WTC11 (cell line): ENCODE data around the gene TOR1A.

ENCODE experiments used
- CREB1 ChIP-seq: sonication (generic); formaldehyde crosslinking; IDR thresholded peaks from 2 replicates; pipeline ENCODE4 v1.8.0; 2023; ENCODE audit warnings: mild to moderate bottlenecking, missing genetic modification reagents
- KAT7 ChIP-seq: sonication (generic); formaldehyde crosslinking; IDR thresholded peaks from 2 replicates; pipeline ENCODE4 v1.8.1; 2023; ENCODE audit warnings: missing genetic modification reagents, mild to moderate bottlenecking, borderline replicate concordance
- NR1H2 ChIP-seq: sonication (generic); formaldehyde crosslinking; IDR thresholded peaks from 2 replicates; pipeline ENCODE4 v1.9.0; 2021; ENCODE audit warnings: mild to moderate bottlenecking, moderate library complexity, missing genetic modification reagents
- NR3C1 ChIP-seq: sonication (generic); formaldehyde crosslinking; conservative IDR thresholded peaks from 2 replicates; pipeline ENCODE4 v1.8.1; 2023; ENCODE audit warnings: low read depth, mild to moderate bottlenecking, missing genetic modification reagents
- PRRX2 ChIP-seq: fragments of 250-450 bp; sonication (Bioruptor Pico); IDR thresholded peaks from 2 replicates; pipeline ENCODE4 v1.8.0; 2021; ENCODE audit warnings: mild to moderate bottlenecking
- RORB ChIP-seq: fragments of 250-450 bp; sonication (Bioruptor Pico); IDR thresholded peaks from 2 replicates; pipeline ENCODE4 v1.9.0; 2021; ENCODE audit warnings: mild to moderate bottlenecking
- TF ChIP-seq, protein P1 (sequence below): sonication (generic); formaldehyde crosslinking; IDR thresholded peaks from 2 replicates; pipeline ENCODE4 v1.8.1; 2023; ENCODE audit warnings: mild to moderate bottlenecking, missing genetic modification reagents, borderline replicate concordance
- TF ChIP-seq, protein P2 (sequence below): fragments of 200-600 bp; IDR thresholded peaks from 2 replicates; pipeline ENCODE4 v1.8.0; 2022; ENCODE audit warnings: antibody characterized with exemption
- TF ChIP-seq, protein P3 (sequence below): sonication (generic); formaldehyde crosslinking; IDR thresholded peaks from 2 replicates; pipeline ENCODE4 v1.8.0; 2022; ENCODE audit warnings: mild to moderate bottlenecking, missing genetic modification reagents
- TF ChIP-seq, protein P4 (sequence below): sonication (generic); formaldehyde crosslinking; conservative IDR thresholded peaks from 2 replicates; pipeline ENCODE4 v1.8.1; 2023; ENCODE audit warnings: mild to moderate bottlenecking, low read depth, missing genetic modification reagents, moderate library complexity

DNA sequence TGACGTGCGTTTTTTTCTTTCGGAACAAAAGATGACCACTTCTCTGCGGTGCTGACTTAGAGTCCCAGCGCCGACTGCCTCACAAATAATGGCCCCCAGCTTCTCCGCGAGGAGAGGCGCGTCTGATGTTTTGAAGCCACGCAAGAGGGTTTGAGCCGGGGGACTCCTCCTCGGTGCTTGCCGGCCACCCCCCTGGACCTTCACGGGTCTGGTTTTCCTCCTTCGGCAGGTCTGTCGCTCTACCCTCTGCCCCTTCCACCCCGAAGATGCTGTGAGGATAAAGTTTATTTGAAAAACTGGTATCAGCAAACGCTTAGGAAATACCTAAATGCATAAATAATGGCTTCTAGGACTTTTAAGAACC, 11.9 kb upstream of the TOR1A start:
- TF ChIP-seq NR3C1 (CRISPR knock-in tag) (no peak), KAT7 (CRISPR knock-in tag) (no peak), NR1H2 (CRISPR knock-in tag) (no peak), PRRX2 (CRISPR knock-in tag) (no peak), RORB (no peak), CREB1 (CRISPR knock-in tag) (no peak)
- TF ChIP-seq, protein P1, sequence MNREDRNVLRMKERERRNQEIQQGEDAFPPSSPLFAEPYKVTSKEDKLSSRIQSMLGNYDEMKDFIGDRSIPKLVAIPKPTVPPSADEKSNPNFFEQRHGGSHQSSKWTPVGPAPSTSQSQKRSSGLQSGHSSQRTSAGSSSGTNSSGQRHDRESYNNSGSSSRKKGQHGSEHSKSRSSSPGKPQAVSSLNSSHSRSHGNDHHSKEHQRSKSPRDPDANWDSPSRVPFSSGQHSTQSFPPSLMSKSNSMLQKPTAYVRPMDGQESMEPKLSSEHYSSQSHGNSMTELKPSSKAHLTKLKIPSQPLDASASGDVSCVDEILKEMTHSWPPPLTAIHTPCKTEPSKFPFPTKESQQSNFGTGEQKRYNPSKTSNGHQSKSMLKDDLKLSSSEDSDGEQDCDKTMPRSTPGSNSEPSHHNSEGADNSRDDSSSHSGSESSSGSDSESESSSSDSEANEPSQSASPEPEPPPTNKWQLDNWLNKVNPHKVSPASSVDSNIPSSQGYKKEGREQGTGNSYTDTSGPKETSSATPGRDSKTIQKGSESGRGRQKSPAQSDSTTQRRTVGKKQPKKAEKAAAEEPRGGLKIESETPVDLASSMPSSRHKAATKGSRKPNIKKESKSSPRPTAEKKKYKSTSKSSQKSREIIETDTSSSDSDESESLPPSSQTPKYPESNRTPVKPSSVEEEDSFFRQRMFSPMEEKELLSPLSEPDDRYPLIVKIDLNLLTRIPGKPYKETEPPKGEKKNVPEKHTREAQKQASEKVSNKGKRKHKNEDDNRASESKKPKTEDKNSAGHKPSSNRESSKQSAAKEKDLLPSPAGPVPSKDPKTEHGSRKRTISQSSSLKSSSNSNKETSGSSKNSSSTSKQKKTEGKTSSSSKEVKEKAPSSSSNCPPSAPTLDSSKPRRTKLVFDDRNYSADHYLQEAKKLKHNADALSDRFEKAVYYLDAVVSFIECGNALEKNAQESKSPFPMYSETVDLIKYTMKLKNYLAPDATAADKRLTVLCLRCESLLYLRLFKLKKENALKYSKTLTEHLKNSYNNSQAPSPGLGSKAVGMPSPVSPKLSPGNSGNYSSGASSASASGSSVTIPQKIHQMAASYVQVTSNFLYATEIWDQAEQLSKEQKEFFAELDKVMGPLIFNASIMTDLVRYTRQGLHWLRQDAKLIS (CRISPR knock-in tag) = no peak
- TF ChIP-seq, protein P2, sequence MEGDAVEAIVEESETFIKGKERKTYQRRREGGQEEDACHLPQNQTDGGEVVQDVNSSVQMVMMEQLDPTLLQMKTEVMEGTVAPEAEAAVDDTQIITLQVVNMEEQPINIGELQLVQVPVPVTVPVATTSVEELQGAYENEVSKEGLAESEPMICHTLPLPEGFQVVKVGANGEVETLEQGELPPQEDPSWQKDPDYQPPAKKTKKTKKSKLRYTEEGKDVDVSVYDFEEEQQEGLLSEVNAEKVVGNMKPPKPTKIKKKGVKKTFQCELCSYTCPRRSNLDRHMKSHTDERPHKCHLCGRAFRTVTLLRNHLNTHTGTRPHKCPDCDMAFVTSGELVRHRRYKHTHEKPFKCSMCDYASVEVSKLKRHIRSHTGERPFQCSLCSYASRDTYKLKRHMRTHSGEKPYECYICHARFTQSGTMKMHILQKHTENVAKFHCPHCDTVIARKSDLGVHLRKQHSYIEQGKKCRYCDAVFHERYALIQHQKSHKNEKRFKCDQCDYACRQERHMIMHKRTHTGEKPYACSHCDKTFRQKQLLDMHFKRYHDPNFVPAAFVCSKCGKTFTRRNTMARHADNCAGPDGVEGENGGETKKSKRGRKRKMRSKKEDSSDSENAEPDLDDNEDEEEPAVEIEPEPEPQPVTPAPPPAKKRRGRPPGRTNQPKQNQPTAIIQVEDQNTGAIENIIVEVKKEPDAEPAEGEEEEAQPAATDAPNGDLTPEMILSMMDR = no peak
- TF ChIP-seq, protein P3, sequence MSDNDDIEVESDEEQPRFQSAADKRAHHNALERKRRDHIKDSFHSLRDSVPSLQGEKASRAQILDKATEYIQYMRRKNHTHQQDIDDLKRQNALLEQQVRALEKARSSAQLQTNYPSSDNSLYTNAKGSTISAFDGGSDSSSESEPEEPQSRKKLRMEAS = no peak
- TF ChIP-seq, protein P4, sequence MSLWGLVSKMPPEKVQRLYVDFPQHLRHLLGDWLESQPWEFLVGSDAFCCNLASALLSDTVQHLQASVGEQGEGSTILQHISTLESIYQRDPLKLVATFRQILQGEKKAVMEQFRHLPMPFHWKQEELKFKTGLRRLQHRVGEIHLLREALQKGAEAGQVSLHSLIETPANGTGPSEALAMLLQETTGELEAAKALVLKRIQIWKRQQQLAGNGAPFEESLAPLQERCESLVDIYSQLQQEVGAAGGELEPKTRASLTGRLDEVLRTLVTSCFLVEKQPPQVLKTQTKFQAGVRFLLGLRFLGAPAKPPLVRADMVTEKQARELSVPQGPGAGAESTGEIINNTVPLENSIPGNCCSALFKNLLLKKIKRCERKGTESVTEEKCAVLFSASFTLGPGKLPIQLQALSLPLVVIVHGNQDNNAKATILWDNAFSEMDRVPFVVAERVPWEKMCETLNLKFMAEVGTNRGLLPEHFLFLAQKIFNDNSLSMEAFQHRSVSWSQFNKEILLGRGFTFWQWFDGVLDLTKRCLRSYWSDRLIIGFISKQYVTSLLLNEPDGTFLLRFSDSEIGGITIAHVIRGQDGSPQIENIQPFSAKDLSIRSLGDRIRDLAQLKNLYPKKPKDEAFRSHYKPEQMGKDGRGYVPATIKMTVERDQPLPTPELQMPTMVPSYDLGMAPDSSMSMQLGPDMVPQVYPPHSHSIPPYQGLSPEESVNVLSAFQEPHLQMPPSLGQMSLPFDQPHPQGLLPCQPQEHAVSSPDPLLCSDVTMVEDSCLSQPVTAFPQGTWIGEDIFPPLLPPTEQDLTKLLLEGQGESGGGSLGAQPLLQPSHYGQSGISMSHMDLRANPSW (CRISPR knock-in tag) = no peak
